GM13976 (cell line): ENCODE data around the gene FBXL2.

Experiments used
- DNase-seq: peaks from one replicate; pipeline ENCODE4 v3.0.0; 2012; ENCODE audit warnings: low spot score
- in situ Hi-C: fragments of 300-500 bp; cut with MboI; formaldehyde crosslinking; loops from one replicate; pipeline ENCODE4 v1.12.0; 2022; ENCODE audit warnings: low sequenced_read_pairs, mixed read lengths, inconsistent platforms; ENCODE audit not compliant: unreplicated experiment
- TF ChIP-seq, protein P1 (sequence below): IDR thresholded peaks from 2 replicates; pipeline ENCODE4 v1.5.1; 2012; ENCODE audit warnings: borderline replicate concordance, mild to moderate bottlenecking; ENCODE audit not compliant: insufficient read depth; ENCODE audit errors: extremely low read depth, missing control alignments, control extremely low read depth

The FBXL2 gene

DNA sequence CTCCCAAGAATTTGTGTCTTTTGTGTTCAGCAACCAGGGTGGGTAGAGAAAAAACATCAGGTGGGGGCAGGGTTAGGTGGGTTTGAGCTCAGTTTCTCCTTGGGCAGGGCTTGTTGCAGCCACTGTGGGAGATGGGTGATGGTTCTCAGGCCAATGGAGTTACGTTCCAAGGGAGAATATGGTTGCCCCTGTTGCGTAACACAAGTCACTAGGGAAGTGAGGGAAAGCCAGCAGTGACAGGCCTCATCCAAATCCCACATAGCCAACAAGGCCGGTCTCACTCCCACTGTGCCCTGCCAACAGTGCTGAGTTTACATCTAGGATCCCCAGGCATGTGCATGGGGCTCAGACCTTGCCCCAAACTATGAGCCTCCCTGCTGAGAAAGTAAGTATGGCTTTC is 7.9 kb upstream of the FBXL2 start:
- DNase-seq, result no peak
- TF ChIP-seq, protein P1, sequence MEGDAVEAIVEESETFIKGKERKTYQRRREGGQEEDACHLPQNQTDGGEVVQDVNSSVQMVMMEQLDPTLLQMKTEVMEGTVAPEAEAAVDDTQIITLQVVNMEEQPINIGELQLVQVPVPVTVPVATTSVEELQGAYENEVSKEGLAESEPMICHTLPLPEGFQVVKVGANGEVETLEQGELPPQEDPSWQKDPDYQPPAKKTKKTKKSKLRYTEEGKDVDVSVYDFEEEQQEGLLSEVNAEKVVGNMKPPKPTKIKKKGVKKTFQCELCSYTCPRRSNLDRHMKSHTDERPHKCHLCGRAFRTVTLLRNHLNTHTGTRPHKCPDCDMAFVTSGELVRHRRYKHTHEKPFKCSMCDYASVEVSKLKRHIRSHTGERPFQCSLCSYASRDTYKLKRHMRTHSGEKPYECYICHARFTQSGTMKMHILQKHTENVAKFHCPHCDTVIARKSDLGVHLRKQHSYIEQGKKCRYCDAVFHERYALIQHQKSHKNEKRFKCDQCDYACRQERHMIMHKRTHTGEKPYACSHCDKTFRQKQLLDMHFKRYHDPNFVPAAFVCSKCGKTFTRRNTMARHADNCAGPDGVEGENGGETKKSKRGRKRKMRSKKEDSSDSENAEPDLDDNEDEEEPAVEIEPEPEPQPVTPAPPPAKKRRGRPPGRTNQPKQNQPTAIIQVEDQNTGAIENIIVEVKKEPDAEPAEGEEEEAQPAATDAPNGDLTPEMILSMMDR, result no peak
- in situ Hi-C loops, result no loop called here

DNA sequence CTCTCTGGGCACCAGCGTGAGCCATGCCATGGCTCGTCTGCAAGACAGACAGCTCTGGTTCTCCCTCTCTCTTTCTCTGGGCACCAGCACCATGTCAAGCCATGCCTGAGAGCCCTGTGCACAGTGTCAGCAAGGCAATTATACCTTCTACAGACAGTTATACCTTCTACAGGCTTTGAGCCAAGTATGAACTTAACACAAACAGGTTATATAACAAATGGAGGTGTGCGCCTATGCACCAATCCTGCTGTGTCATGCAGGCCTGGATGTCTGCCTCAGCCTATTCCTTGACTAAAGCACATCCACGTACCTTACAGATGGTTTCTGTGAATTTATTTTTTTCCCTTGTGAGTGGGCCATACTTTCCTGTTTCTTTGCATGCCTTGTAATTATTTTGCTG is 5.9 kb upstream of the FBXL2 start:
- TF ChIP-seq, protein P1, result no peak
- in situ Hi-C loops, result no loop called here
- no peak for DNase-seq

DNA sequence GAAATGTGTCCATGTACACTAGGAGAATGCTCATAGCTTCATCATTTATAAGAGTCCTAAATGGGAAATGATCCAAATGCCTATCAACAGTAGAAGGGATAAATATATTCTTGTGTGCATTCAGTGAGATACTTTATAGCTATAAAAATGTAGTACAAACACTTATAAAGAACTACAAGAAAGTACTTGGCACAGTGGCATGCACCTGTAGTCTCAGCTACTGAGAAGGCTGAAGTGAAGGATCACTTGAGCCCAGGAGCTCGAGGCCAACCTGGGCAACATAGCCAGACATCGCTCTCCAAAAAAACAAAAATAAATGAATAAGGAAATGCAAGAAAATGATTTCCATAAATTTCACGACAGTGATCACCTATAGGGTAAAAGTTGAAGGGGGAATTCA is 3.6 kb upstream of the FBXL2 start:
- in situ Hi-C loops, result no loop called here
- no peak for DNase-seq
- TF ChIP-seq, protein P1, result no peak

DNA sequence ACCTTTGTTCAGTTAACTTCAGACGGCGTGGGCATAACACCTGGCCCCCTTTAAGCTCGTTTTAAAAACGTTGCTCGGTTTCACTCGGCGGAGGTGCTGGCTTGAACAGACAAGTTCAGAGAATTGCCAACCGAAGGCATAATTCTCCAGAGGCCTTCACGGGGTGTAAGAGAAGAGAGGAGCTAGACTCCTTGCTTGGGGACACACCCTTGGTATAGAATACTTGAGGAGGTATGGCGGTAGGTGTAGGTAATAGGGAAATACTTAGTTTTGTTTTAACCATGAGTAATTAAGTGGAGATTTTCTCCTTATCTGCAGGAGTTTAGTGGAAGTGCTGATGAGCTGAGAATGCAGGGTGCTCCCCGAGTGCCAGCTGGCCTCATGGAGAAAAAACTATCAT is 921 bp downstream of the FBXL2 start:
- DNase-seq, result no peak
- TF ChIP-seq, protein P1, result no peak
- in situ Hi-C loops, result no loop called here

DNA sequence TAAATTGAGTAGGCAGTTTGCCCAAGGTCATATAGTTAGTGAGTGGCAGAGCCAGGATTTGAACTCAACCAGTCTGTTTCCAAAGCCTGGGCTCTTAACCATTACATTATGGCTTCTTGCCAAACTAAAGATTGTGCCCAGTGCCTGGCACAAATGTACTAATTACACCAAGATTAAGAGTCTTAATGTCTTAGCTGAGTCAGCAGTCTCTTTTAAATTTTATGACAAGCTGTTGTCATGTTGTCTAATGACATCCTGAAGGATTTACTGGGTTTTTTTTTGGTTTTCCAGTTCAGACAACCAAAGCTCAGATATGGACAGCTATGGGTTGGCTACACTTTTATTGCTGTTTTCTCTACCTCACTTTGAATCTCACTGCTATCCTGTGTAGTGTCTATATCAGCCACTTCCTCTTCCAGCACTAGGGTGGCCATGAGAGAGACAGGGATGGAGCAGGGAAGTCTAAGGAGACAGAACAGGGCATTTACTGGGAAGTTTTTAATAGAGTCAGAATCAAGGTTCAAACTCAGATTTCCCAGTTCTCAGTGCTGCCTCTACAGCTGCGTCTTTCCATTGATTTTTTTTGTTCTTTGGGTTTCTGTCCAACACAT is 10.5 kb downstream of the FBXL2 start:
- TF ChIP-seq, protein P1, result no peak
- no peak for DNase-seq
- in situ Hi-C loops, result no loop called here

DNA sequence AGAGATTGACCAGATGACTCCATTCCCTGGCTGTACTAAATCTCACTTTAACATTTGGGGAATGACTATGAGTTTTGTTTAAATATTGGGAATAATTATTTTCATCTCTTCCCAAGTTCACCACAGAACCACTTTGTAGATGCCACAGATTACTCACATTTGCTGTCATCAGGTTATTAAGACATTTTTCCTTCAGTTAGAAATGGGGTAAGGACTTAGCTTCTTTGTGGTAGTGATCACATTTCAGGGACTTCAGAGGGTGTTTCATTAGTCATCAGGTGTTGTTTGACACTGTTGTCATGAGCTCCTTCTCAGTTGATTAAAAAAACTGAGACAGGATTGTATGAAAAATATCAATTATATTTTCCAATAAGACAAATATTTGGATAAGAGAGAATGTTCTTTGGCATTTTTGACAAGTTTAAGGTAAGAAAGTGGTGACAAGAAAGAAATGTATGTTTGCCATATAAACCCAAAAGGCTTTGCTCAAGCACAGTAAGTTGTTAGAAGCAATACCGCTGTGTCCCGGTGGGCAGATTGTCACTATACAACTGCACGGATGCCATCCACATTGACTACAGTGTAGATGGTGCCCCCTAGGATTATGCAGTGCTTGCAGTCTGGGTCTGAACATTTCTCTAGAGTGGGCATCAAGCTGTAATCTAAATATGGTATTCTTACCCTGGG is 22.3 kb downstream of the FBXL2 start:
- in situ Hi-C loops, result no loop called here
- TF ChIP-seq, protein P1, result no peak
- no peak for DNase-seq

DNA sequence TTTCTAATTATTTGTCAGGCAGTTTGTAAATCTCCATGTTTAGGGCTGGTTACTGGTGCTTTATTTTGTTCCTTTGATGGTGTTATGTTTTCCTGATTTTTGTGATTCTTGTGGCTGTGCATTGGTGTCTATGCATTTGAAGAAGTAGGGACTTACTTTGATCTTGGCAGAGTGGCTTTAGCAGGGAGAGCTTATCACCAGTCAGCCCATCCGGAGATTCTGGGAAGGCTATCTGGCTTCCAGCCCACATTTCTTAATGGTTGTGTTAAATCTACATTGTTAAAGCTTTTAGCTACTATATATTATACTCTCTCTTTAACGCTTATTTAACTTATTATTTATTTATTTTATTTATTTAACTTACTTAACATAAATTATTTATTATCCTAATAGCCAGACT is 35.1 kb downstream of the FBXL2 start:
- TF ChIP-seq, protein P1, result no peak
- DNase-seq, result no peak
- in situ Hi-C loops, result no loop called here
